DOHH2 (cell line): ENCODE results near the gene NEUROG2.

ENCODE experiments used
- EZH2phosphoT487 ChIP-seq: fragments of 200-600 bp; sonication (generic); IDR thresholded peaks from 2 replicates; pipeline ENCODE4 v1.6.1; 2017; ENCODE audit warnings: borderline replicate concordance, mild to moderate bottlenecking, antibody characterized with exemption, low read length, moderate library complexity, mixed read lengths
- TF ChIP-seq, protein P1 (sequence below): fragments of 200-600 bp; sonication (generic); IDR thresholded peaks from one replicate; pipeline ENCODE4 v1.5.1; 2014; ENCODE audit warnings: antibody characterized with exemption, mild to moderate bottlenecking, low read depth, low read length; ENCODE audit not compliant: poor library complexity, severe bottlenecking

DNA sequence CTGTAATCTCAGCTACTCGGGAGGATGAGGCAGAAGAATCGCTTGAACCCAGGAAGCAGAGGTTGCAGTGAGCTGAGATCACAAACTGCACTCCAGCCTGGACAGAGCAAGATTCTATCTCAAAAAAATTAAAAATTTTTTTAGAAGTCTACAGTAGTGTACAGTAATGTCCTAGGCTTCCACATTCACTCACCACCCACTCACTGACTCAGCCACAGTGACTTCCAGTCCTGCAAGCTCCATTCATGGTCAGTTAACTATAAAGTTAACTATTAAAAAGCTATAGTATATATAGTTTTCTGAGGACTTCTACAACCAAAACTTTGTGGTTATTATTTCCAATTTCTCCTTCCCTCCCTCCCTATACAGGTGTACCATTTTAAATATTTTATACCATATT lies 34.7 kb upstream of the NEUROG2 start:
- TF ChIP-seq, protein P1, sequence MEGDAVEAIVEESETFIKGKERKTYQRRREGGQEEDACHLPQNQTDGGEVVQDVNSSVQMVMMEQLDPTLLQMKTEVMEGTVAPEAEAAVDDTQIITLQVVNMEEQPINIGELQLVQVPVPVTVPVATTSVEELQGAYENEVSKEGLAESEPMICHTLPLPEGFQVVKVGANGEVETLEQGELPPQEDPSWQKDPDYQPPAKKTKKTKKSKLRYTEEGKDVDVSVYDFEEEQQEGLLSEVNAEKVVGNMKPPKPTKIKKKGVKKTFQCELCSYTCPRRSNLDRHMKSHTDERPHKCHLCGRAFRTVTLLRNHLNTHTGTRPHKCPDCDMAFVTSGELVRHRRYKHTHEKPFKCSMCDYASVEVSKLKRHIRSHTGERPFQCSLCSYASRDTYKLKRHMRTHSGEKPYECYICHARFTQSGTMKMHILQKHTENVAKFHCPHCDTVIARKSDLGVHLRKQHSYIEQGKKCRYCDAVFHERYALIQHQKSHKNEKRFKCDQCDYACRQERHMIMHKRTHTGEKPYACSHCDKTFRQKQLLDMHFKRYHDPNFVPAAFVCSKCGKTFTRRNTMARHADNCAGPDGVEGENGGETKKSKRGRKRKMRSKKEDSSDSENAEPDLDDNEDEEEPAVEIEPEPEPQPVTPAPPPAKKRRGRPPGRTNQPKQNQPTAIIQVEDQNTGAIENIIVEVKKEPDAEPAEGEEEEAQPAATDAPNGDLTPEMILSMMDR: no peak
- no peak for TF ChIP-seq EZH2phosphoT487
